ENCODE data around the gene F5.
A peak's percentile ranks its signal among the peaks of the same experiment; 100 is the strongest.
"Not testable (repeated sequence)": the region's sequence is repeated elsewhere in the genome, so short reads cannot be mapped to it uniquely, and the experiment has no call there.

The F5 gene

DNA sequence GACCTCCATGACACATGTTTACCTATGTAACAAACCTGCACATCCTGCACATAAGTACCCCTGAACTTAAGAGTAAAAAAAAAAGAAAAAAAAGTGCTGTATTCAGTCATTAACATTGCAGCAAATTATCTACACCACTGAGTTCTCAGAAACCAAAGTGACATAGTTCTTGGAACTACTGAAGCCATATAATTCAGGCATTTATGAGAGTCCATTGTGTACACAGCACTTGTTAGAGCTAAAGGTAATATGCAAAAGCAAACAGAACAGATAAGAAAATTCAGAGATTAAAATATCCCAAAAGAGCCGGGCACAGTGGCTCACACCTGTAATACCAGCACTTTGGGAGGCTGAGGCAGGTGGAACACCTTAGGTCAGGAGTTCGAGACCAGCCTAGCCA is 38.0 kb downstream of the F5 start:
- no peak for DNase-seq
- Mint-ChIP-seq H3K27me3 (no peaks in the 10 kb centered on the region), H3K27ac (no peak overlapping the region), H3K36me3 (ENCODE audit: insufficient read depth) (no peaks in the 10 kb centered on the region), H3K9me3 (no peaks in the 10 kb centered on the region), H3K4me3 (no peak overlapping the region), H3K4me1 (ENCODE audit: low read depth in 2 of 2) (peaks cover 0 to 2% of the 10 kb centered on the region in 2 donors)
- ATAC-seq (replicated peaks): no peak

GRCh38 chr1:169546087-169546995 is 39.9 kb downstream of the F5 start:
- DNase-seq (peak; percentile 59 to 68 (median 65)), ATAC-seq (replicated peaks) (peak; percentile 89)
- no peak overlapping the region for H3K27ac Mint-ChIP-seq
- H3K9me3 Mint-ChIP-seq: no peaks in the 10 kb centered on the region
- no peaks in the 10 kb centered on the region for H3K36me3 Mint-ChIP-seq (ENCODE audit: insufficient read depth)
- peaks cover 0 to 9% of the 10 kb centered on the region in 2 donors for H3K27me3 Mint-ChIP-seq
- no peak overlapping the region for H3K4me3 Mint-ChIP-seq
- peaks cover 0 to 2% of the 10 kb centered on the region in 2 donors for H3K4me1 Mint-ChIP-seq (ENCODE audit: low read depth in 2 of 2)

- peaks cover 0 to 2% of the 10 kb centered on the region in 2 donors for H3K4me1 Mint-ChIP-seq (ENCODE audit: low read depth in 2 of 2)
- H3K4me3 Mint-ChIP-seq: no peak overlapping the region
- DNase-seq (no peak), ATAC-seq (replicated peaks) (no peak)
- no peaks in the 10 kb centered on the region for H3K36me3 Mint-ChIP-seq (ENCODE audit: insufficient read depth)
- H3K9me3 Mint-ChIP-seq: no peaks in the 10 kb centered on the region
- H3K27me3 Mint-ChIP-seq: peaks cover 0 to 9% of the 10 kb centered on the region in 2 donors
- H3K27ac Mint-ChIP-seq: no peak overlapping the region
Measured at GRCh38 chr1:169545472-169545871, 40.8 kb downstream of the F5 start.

DNA sequence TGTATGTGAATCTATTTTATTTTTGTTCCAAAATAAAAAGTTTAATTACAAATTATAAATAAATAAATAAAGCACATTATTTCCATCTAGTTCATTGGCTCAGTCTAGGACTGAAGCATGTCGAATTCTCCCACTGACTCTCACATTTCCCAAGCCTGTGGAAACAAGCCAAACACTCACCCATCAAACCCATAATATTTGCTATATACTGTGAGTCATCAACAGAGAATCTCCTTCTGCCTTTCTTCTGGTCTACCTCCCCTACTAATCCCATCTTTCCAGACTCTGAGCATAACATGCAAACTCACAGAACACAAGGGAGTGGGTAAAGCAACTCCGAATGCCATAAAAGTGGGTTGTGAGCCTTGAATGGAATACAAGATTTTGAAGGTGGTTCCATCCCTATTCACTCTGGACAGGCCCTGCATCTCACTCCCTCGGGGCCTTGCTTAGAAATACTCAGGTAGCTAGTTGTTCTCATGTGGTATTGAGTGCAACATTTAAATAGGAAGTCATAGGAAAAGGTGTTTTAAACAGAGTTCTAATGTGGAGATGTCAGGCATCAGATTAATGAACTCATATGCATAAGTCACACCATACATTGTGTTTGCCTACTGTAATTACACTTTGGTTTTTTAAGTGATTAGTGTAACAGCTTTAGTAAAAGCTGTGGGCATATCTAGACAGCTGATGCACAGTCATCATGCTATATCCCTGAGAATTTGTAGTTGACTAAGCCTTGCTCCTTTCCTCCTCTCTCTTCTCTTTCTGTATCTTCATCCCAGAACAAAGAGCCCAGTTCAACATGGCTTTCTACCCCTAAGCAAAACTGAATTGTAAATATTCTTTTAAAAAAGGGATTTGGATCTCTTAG is 47.0 kb downstream of the F5 start:
- Mint-ChIP-seq H3K36me3 (ENCODE audit: insufficient read depth) (no peaks in the 10 kb centered on the region), H3K27ac (no peak overlapping the region), H3K4me3 (no peak overlapping the region), H3K27me3 (peaks cover 8 to 14% of the 10 kb centered on the region in 2 donors), H3K9me3 (no peaks in the 10 kb centered on the region), H3K4me1 (ENCODE audit: low read depth in 2 of 2) (no peaks in the 10 kb centered on the region)
- DNase-seq (no peak), ATAC-seq (replicated peaks) (no peak)

GRCh38 chr1:169534653-169535052 is 51.6 kb downstream of the F5 start:
- H3K9me3 Mint-ChIP-seq: no peaks in the 10 kb centered on the region
- no peak overlapping the region for H3K4me3 Mint-ChIP-seq
- ATAC-seq (replicated peaks) (no peak), DNase-seq (no peak)
- H3K27me3 Mint-ChIP-seq: peaks cover 20 to 43% of the 10 kb centered on the region in 2 donors
- no peaks in the 10 kb centered on the region for H3K36me3 Mint-ChIP-seq (ENCODE audit: insufficient read depth)
- H3K27ac Mint-ChIP-seq: no peak overlapping the region
- H3K4me1 Mint-ChIP-seq (ENCODE audit: low read depth in 2 of 2): no peaks in the 10 kb centered on the region

GRCh38 chr1:169533528-169534190 is 52.6 kb downstream of the F5 start:
- H3K4me1 Mint-ChIP-seq (ENCODE audit: low read depth in 2 of 2); H3K4me3 Mint-ChIP-seq; ATAC-seq (replicated peaks): not testable (repeated sequence)

DNA sequence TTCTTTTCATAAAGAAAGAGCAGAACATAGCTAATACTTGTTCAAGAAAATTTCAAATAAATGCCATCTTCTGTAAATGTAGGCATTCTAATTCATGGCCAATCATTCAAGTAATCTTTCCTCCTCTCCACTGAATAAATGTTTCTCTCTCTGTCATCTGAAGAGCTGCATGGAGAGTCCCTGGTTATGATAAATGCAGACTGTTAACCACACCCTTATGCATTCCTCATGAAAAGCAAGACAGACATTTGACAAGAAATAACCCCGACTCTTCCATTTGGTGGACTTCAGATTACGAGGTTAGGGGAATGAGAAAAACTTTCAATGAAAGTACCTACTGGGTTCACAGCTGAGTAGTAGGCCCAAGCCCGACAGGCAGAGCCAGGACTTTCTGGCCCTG is 55.8 kb downstream of the F5 start:
- no peaks in the 10 kb centered on the region for H3K9me3 Mint-ChIP-seq
- peaks cover 30 to 62% of the 10 kb centered on the region in 2 donors for H3K27me3 Mint-ChIP-seq
- H3K36me3 Mint-ChIP-seq (ENCODE audit: insufficient read depth): no peaks in the 10 kb centered on the region
- H3K4me3 Mint-ChIP-seq: no peak overlapping the region
- no peak for DNase-seq
- no peak for ATAC-seq (replicated peaks)
- no peaks in the 10 kb centered on the region for H3K4me1 Mint-ChIP-seq (ENCODE audit: low read depth in 2 of 2)
- H3K27ac Mint-ChIP-seq: no peak overlapping the region

More at GRCh38 chr1:169533528-169534190, 52.6 kb downstream of the F5 start:
- H3K36me3 Mint-ChIP-seq (ENCODE audit: insufficient read depth); DNase-seq; H3K9me3 Mint-ChIP-seq; H3K27ac Mint-ChIP-seq: not testable (repeated sequence)
- peaks cover 29 to 53% of the 10 kb centered on the region in 2 donors for H3K27me3 Mint-ChIP-seq

- Mint-ChIP-seq H3K4me3 (no peak overlapping the region), H3K27me3 (peaks cover 25 to 53% of the 10 kb centered on the region in 2 donors), H3K9me3 (no peaks in the 10 kb centered on the region), H3K4me1 (ENCODE audit: low read depth in 2 of 2) (no peaks in the 10 kb centered on the region), H3K27ac (no peak overlapping the region), H3K36me3 (ENCODE audit: insufficient read depth) (no peaks in the 10 kb centered on the region)
- DNase-seq (no peak), ATAC-seq (replicated peaks) (no peak)
Measured at GRCh38 chr1:169529068-169529642, 57.1 kb downstream of the F5 start.

DNA sequence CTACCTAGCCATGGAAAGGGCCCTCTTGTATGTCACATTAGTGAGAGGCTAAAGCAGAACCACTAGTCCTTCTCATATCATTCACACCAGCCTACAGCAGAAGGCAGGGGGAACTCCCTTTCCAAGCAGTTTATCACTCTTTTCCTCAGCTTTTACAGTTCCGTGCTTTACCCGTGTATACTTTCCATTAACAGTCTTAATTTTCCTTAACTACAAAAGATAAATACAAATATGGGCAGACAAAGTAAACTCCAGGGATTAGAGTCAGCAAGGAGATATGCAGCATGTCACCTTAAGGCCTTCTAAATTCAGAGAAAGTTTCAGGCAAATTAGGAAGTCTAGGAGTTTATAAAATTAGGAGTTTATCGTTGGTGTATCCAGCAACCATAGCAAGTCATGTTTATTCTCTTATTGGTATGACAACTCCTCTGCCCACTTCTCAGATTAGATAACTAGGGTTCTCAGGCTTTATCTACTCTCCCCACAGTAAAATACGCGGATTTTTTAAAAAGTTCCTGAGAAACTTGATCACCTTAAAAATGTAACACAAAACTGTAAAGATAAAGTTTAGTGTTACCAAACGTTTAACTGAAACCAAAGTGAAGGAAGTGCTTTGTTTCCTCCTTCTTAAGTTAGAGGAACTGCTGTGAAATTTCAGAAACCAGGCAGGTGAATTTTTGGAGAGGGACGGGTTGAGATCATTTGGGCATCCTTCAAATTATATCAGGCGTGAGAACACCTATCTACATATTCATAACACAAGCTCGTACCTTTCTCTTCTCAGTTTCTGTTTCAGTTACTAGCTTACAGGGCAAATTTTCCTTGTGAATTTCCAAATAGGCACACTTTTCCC is 57.8 kb downstream of the F5 start:
- Mint-ChIP-seq H3K4me1 (ENCODE audit: low read depth in 2 of 2) (no peaks in the 10 kb centered on the region), H3K27ac (no peak overlapping the region), H3K27me3 (peaks cover 25 to 46% of the 10 kb centered on the region in 2 donors), H3K9me3 (no peaks in the 10 kb centered on the region), H3K4me3 (no peak overlapping the region), H3K36me3 (ENCODE audit: insufficient read depth) (no peaks in the 10 kb centered on the region)
- no peak for DNase-seq
- ATAC-seq (replicated peaks): no peak

- Mint-ChIP-seq H3K4me3 (no peak overlapping the region), H3K9me3 (no peaks in the 10 kb centered on the region), H3K27me3 (peaks cover 25 to 38% of the 10 kb centered on the region in 2 donors), H3K36me3 (ENCODE audit: insufficient read depth) (no peaks in the 10 kb centered on the region), H3K27ac (no peak overlapping the region), H3K4me1 (ENCODE audit: low read depth in 2 of 2) (no peaks in the 10 kb centered on the region)
- DNase-seq (no peak), ATAC-seq (replicated peaks) (no peak)
Measured at GRCh38 chr1:169527451-169528214, 58.6 kb downstream of the F5 start.

GRCh38 chr1:169527001-169527400 is 59.3 kb downstream of the F5 start:
- H3K9me3 Mint-ChIP-seq: no peaks in the 10 kb centered on the region
- DNase-seq (no peak), ATAC-seq (replicated peaks) (no peak)
- no peaks in the 10 kb centered on the region for H3K4me1 Mint-ChIP-seq (ENCODE audit: low read depth in 2 of 2)
- no peak overlapping the region for H3K4me3 Mint-ChIP-seq
- H3K36me3 Mint-ChIP-seq (ENCODE audit: insufficient read depth): no peaks in the 10 kb centered on the region
- H3K27me3 Mint-ChIP-seq: peaks cover 21 to 32% of the 10 kb centered on the region in 2 donors
- no peak overlapping the region for H3K27ac Mint-ChIP-seq

All from effector memory CD8-positive, alpha-beta T cell (primary cell).